Head of caudate nucleus (tissue), 42 donors: ENCODE data around the gene TPSG1.
"Not testable (repeated sequence)": the region's sequence is repeated elsewhere in the genome, so short reads cannot be mapped to it uniquely, and the experiment has no call there.

ENCODE experiments used
- DNase-seq, 42 donors: peaks; one replicate each; pipeline versions ENCODE4 v3.0.0 to v3.0.0-alpha.2; 2020 to 2021; ENCODE audit warnings: mixed read lengths in 7 of 42
- intact Hi-C: fragments of 100-400 bp; cut with DNase I; formaldehyde crosslinking; loops from one replicate; pipeline ENCODE4 v1.15.0; 2022

The TPSG1 gene

GRCh38 chr16:1238909-1239308 lies 13.8 kb upstream of the TPSG1 start:
- intact Hi-C loops = not testable (repeated sequence)
- peak in 8 of 42 donors; percentile 15 to 62 (median 36) for DNase-seq

DNA sequence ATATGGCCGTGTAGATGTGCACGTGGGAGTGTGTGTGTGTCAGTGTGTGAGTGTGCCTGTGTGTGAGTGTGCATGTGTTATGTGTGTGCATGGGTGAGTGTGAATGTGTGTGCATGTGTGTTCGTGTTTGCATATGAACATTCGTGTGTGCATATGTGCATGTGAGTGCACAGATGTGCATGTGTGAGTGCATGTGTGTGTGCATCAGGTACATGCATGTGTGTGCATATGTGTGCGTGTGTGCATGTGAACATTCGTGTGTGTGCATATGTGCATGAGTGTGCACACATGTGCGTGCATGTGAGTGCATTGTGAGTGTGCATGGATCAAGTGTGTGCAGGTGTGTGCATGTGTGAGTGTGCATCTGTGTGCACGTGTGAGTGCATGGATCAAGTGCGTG lies 12.9 kb upstream of the TPSG1 start:
- intact Hi-C loops = no loop called here
- DNase-seq = no peak

DNA sequence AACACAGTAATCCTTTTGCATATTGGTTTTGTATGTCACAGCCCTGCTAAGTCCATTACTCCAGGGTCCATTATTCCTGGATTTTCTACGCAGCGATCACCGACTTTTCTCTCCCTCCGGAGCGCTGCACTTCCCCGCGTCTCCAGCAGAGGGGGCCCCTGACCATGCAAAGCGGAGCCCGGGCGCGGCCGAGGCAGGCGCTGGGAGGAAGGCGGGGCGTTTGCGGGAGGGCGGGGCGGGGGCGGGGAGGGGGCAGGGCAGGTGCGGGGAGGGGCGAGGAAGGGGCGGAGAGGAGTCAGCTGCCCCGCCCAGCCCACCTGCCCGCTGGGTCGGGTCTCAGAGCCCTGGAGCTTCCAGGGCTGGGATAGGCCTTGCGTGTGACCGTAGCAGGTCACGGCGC lies 11.6 kb upstream of the TPSG1 start:
- intact Hi-C loops, DNase-seq: not testable (repeated sequence)

DNA sequence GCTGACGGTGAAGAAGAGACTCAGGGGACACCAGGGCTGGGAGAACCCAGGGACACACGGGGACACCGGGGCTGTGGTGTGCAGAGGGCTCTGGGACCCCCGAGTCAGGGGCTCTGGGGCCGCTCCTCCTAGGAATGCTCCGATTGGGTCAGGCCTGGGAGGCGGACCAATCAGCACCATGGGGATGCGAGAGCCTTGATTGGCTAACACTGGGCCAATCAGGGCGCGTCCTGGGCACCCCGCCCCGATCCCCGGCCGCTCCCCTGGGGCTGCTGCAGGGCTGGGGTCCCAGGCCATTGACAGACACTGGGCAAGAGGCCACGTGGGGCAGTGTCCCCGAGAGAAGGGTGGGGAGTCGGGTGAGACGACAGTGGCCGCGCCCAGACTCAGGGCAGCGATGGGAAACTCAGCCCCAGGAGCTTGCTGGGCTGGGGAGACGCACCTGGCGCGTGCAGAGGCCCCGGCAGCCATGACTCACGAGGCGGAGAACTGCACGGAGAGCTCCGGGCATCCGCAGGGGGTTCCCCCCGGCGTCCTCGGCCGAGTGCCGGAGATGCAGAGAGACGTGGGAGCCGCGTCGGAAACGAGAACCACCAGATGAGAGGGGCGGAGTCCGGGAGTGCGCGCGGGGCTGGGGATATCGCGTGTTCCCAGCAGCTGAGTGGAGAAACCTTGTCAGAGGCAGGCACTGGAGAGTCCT lies 7.1 kb upstream of the TPSG1 start:
- DNase-seq, intact Hi-C loops: not testable (repeated sequence)

DNA sequence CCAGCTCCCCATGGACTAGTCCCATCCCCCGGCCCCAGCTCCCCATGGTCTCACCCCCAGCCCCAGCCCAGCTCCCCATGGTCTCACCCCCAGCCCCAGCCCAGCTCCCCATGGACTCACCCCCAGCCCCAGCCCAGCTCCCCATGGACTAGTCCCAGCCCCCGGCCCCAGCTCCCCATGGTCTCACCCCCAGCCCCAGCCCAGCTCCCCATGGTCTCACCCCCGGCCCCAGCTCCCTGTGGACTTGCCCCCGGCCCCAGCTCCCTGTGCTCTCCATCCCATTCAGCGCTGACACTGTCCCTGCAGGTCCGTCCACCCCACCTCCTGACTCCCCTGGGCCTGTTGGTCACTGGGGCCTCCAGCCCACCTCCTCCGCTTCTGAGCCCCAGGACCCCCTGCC lies 6.2 kb upstream of the TPSG1 start:
- peak in 1 of 42 donors; percentile 1 for DNase-seq
- intact Hi-C loops = not testable (repeated sequence)

DNA sequence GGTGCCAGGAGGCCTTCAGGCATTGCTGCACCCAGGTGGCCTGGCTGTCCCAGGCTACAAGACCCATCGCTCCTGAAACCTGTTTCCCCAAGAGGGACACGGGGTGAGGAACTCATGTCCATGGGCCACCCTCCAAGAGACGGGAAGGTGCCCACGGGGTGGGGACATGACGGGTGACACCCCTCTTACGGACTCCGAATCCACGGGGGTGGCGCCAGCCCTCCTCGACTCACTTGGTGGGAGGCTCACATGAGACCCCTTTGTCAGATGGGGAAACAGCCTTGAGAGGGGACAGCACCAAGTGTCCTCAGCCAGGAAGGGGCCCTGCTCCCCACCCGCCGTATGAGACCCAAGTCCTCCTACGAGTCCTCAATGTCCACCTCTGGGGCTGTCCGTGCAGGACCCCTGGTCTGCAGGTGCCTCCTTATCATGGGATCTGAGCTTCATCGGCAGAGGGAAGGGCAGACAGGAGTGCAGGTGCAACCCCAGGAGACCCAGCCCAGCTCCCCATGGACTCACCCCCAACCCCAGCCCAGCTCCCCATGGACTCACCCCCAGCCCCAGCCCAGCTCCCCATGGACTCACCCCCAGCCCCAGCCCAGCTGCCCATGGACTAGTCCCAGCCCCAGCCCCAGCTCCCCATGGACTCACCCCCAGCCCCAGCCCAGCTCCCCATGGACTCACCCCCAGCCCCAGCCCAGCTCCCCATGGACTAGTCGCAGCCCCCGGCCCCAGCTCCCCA lies 5.6 kb upstream of the TPSG1 start:
- DNase-seq = peak in 1 of 42 donors; percentile 0
- intact Hi-C loops = not testable (repeated sequence)

DNA sequence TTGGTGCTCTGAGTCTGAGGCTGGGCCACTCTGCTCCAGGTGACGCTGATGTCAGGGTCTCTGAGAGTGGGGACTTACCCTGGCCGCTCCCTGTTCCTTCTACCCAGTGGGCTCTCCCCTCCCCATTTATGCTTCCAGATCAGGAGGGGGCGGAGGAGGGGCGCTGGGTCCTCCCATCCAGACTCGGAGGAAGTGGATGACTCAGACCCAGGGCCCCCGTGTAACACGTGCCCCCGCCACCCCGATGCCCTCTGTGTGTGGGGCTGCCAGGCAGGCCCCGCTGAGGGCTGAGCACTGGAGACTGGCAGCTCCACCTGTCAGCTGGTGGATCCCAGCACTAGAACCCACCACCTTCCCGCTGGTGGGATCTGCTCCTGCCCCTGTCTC lies 5.0 kb upstream of the TPSG1 start, which contains the start of gene TPSB2:
TSS of gene TPSB2 (minus strand) at position 101 of the 387 bp plus-strand sequence. CDS start 233 bp downstream, outside the sequence.
- DNase-seq, intact Hi-C loops: not testable (repeated sequence)

GRCh38 chr16:1229476-1229875 lies 4.4 kb upstream of the TPSG1 start:
- not testable (repeated sequence) for DNase-seq

GRCh38 chr16:1228227-1228626 lies 3.2 kb upstream of the TPSG1 start:
- intact Hi-C loops, DNase-seq: not testable (repeated sequence)

More at GRCh38 chr16:1229476-1229875, 4.4 kb upstream of the TPSG1 start:
- intact Hi-C loops = not testable (repeated sequence)

GRCh38 chr16:1226692-1227091 lies 1.6 kb upstream of the TPSG1 start:
- DNase-seq = peak in 2 of 42 donors; percentile 1 to 6
- intact Hi-C loops = not testable (repeated sequence)

DNA sequence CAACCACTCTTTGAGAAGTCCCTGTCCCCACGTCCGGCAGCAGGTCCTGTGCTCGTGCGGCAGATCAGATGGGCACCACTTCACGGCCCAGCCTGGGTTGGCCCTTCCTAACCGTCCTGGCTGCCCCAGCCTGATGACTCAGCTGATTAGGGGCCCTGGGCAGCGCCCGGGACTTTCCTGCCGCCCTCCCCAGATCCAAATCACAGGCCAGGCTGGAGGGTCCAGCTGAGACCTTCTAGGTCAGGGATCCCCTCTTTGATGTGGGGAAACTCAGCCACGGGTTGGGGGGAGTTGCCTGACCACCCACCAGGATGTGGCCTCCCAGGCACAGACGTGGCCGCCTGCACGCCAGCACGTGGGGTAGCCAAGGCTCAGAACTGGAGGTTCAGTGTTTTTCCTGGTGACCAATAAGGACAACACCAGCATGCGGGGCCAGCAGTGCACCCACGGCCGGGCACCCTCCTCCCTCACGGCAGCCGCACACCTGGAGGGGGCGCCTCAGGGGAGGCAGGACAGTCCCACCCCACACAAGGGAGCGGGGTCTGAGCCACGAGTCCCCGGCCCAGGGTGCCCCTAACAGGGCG lies 752 bp upstream of the TPSG1 start:
- peak in 2 of 42 donors; percentile 1 to 7 for DNase-seq

DNA sequence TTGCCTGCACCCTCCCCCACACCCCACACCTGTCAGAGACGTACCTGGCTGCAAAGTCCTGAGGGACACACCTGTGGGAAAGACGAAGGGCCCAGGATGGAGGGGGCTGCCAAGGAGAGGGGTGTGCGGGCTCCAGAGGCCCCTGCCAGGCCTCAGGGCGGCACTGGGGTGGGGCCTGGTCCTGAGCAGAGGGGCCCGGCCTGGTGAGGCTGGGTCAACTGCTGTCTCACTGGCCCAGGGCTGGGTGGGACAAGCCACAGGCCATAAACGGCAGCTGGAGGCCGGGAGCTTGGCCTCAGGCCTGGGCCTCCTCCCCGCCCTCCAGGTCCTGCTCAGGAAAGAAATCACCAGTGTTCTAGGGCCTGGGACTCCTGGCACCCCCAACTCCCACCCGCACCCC lies 510 bp downstream of the TPSG1 start:
- no peak for DNase-seq

More for the DNA sequence above, 752 bp upstream of the TPSG1 start:
- intact Hi-C loops = not testable (repeated sequence)

DNA sequence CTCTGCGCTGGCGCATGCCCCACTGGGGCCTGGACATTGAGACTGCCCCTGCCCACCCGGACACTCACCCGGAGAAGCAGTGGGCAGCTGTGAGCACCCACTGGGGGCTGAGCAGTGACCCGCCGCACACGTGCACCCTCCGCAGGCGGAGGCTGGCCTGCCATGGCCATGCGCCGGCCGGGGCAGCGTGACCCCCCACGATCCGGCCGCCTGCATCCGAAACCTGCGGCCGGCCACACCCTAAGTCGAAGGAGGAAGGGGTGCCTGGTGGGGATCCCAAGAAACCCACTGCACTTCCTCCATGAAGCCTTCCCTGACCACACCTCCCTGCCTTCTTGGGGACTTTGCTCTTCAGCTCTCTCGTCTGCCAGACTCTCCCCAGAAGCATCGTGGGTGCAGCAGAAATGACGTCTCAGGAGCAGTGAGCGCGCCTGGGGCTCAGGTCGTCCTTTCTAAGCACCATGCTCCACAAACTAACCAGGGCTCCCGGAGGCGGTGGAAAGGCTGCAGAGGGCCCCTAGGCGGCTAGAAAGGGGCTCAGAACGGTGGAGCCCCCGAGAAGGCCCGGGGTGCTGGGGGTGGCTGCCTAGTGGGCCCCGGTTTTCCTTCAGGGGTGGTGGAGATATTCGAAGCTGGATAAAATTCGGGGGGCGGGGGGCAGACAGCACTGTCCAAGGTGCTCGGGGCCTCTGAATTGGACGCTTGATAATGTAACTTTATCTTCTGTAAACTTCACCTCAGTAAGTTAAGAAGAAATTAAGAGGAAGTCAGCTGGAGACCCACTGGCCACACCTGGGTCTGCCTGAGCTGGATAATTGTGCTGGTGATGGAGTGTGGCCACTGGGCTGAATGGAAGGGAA lies 1.5 kb downstream of the TPSG1 start:
- intact Hi-C loops = no loop called here
- peak in 9 of 42 donors; percentile 7 to 68 (median 51) for DNase-seq

More for the DNA sequence above, 510 bp downstream of the TPSG1 start:
- intact Hi-C loops = no loop called here

DNA sequence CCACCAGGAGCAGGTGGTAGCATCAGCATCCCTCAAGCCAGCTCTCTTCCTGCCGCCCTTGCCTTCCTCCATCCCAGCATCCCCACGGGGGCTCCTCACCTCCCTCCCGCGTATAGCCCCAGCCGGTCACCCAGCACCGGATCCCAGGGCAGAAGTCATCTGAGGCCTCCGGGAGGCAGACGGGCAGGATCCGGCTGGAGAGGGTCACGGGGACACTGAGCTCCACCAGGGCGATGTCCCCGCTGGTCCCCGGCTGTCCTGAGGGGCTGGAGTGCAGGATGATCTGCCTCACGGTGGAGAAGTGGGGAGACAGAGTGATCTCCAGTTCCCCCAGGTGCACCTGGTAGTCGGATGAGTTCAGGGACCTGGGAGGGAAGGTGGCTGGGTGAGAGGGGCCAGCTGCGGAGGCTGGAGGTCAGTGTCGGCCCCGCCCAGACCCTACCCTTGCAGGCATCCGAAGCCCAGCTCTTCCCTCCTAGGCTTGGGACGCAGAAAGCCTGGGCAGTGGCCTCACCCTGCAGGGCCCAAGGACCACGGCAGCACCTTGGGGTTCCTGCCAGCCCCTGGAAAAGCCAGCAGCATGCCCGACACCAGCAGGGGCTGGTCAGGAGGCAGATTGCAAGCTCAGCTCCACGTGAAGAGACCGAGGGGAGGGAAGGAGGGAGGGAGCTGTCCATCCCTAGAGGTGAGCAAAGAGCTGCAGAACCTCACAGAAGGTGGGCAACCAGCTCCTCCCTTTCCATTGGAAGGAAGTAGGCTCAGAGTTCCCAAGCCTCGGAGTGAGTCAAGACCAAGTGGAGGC lies 2.3 kb downstream of the TPSG1 start:
- peak in 1 of 42 donors; percentile 1 for DNase-seq
- intact Hi-C loops = no loop called here

GRCh38 chr16:1221628-1222552 lies 3.2 kb downstream of the TPSG1 start:
- intact Hi-C loops = no loop called here
- DNase-seq = peak in 33 of 42 donors; percentile 3 to 89 (median 55)

- peak in 1 of 42 donors; percentile 3 for DNase-seq
- intact Hi-C loops = no loop called here
These were observed 4.0 kb downstream of the TPSG1 start for GRCh38 chr16:1220841-1221627.
